Dedifferentiated amniotic fluid mesenchymal stem cell (primary cell): ENCODE data around the gene PCYT2.
"Not testable (repeated sequence)": the region's sequence is repeated elsewhere in the genome, so short reads cannot be mapped to it uniquely, and the experiment has no call there.

Experiments
- DNase-seq: peaks from one replicate; pipeline ENCODE4 v3.0.0-alpha.2; 2016; ENCODE audit errors: extremely low spot score

PCYT2 gene

GRCh38 chr17:81911277-81911961 lies at the start of gene PCYT2:
Gene PCYT2 (minus strand): TSS chr17:81911399. CDS start chr17:81911355, 44 bp downstream.
- DNase-seq: peak; percentile 68

GRCh38 chr17:81960130-81960958 lies 49.1 kb upstream of the PCYT2 start:
- DNase-seq: no peak

GRCh38 chr17:81959362-81960129 lies 48.3 kb upstream of the PCYT2 start:
- DNase-seq: no peak

GRCh38 chr17:81958633-81959342 lies 47.6 kb upstream of the PCYT2 start:
- no peak for DNase-seq

DNA sequence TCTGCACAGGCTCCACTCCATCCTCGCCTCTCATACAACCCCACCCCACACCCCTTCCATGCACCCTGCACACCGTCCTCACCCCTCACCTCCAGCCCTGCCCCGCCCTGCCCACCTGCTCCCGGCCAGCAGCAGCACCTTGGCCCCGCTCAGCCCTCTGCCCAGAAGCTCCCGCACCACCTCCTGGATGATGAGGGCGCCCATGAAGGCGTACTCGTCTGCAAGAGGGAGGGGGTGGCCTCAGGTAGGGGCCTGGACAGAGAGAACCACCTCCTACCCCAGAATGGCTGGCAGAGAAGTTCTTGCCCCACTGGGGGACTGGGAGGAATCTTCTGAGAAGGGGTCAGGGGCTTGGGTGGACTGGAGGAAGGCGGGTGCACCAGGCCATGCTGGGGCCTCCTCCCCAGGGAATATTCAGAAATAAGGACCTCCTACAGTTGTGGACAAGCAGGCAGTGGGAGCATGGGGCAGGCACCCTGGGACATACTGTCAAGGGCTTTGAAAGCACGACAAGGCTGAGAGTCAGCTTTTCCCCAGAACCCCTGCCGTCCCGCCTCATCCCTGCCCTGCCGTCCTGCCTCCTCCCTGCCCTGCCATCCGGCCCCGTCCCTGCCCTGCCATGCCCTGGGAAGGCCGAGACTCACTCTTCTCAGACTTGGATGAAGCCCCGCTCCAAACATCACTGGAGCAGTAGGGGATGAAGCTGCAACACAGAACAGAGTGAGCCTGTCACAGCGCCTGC lies 46.7 kb upstream of the PCYT2 start:
- no peak for DNase-seq

- DNase-seq: no peak
These were observed 45.7 kb upstream of the PCYT2 start for GRCh38 chr17:81956607-81957589.

GRCh38 chr17:81955756-81956544 lies 44.8 kb upstream of the PCYT2 start:
- no peak for DNase-seq

- DNase-seq: no peak
These were observed 44.0 kb upstream of the PCYT2 start for GRCh38 chr17:81955058-81955681.

DNA sequence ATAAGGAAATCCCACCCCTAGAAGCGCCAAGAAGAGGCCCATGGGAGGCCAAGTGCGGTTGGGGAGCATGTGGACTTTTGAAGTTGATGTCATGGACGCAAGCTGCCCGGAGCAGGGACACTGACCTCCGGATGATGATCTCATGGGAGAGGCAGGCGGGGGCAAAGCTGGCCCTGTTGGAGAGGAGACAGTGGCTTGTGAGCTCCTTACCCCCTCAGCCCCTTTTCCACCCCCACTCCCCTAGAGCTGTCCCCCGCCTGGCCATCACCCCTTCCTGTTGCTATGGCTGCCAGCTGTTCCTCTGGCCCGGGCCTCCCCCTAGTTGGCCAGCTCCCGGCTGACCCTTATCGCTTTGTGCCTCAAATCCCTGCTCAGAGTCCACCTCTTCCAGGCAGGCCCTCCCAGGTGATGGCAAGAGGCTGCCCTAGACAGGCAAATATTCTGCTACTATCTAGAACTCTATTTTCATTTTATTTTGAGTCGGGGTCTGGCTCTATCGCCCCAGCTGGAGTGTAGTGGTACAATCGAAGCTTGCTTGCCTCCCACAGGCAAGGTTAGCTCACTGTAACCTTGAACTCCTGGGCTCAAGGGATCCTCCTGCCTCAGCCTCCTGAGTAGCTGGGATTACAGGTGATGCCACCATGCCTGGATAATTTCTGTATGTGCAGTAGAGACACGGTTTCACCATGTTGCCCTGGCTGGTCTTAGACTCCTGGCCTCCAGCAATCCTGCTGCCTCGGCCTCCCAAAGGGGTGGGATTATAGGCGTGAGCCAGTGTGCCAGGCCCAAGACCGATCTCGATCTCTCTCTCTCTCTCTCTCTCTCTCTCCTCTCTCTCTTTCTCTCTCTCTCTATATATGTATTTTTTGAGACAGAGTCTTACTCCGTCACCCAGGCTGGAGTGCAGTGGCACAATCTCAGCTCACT lies 43.2 kb upstream of the PCYT2 start:
- no peak for DNase-seq

DNA sequence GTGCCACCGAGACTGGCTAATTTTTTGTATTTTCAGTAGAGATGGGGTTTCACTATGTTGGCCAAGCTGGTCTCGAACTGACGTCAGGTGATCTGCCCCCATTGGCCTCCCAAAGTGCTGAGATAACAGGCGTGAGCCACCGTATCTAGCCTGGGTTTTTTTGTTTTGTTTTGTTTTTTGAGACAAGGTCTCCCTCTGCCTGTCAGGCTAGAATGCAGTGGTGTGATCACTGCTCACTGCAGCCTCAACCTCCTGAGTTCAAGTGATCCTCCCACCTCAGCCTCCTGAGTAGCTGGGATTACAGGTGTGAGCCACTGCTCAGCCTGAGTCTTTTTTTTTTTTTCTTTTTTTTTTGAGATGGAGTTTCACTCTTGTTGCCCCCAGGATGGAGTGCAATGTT lies 42.2 kb upstream of the PCYT2 start:
- DNase-seq: not testable (repeated sequence)

- DNase-seq: no peak
These were observed 41.6 kb upstream of the PCYT2 start for GRCh38 chr17:81952792-81953228.

- no peak for DNase-seq
These were observed 40.8 kb upstream of the PCYT2 start for GRCh38 chr17:81951785-81952684.

DNA sequence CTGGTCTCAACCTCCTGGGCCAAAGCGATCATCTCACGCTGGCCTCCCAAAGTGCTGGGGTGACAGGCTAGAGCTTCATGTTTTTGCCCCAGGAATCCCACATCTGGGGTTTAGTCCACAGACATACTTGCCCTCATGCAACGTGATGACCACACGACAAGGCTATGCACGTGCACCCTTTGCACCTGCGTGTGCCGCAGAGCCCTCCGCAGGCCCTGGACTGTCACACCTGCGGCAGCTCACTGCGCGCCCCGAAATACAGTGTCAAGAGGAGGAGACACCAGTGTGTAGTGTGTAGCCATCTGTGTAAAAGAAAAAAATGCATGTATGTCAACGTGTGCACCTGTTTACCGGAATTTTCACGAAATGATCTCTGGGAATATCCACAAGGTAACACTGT lies 39.3 kb upstream of the PCYT2 start:
- no peak for DNase-seq

GRCh38 chr17:81948635-81949378 lies 37.6 kb upstream of the PCYT2 start:
- DNase-seq: no peak

GRCh38 chr17:81947189-81947588 lies 36.0 kb upstream of the PCYT2 start, which contains the start of gene MYADML2:
Gene MYADML2 (minus strand): TSS chr17:81947233. CDS start chr17:81941741, 5,492 bp downstream.
- DNase-seq: no peak
